HepG2 (cell line): ENCODE results near the gene IFT27. TPM values are rescaled to one million over a fixed set of nuclear protein-coding genes. Genes with fewer than 3 reads are reported as not detected.

ENCODE experiments used
- CTCF ChIP-seq: sonication (generic); formaldehyde crosslinking; IDR thresholded peaks from 2 replicates; pipeline ENCODE4 v1.5.0; 2020; ENCODE audit warnings: mild to moderate bottlenecking, missing genetic modification reagents, moderate library complexity
- HNRNPLL ChIP-seq: fragments of 200-400 bp; formaldehyde crosslinking; IDR thresholded peaks from 2 replicates; pipeline ENCODE4 v1.6.1; 2017; ENCODE audit warnings: mild to moderate bottlenecking, low read depth, low read length; ENCODE audit not compliant: poor library complexity, severe bottlenecking
- KDM2A ChIP-seq: sonication (generic); formaldehyde crosslinking; IDR thresholded peaks from 2 replicates; pipeline ENCODE4 v1.4.0; 2020; ENCODE audit warnings: low read depth, missing genetic modification reagents, borderline replicate concordance
- PRDM15 ChIP-seq: sonication (generic); formaldehyde crosslinking; IDR thresholded peaks from 2 replicates; pipeline ENCODE4 v1.4.0; 2020; ENCODE audit warnings: missing genetic modification reagents
- RAD51 ChIP-seq: fragments of 450-650 bp; IDR thresholded peaks from 2 replicates; pipeline ENCODE4 v1.6.1; 2016; ENCODE audit warnings: borderline replicate concordance
- SALL1 ChIP-seq: sonication (generic); formaldehyde crosslinking; IDR thresholded peaks from 2 replicates; pipeline ENCODE4 v1.8.0; 2022; ENCODE audit warnings: mild to moderate bottlenecking, missing genetic modification reagents
- TBX2 ChIP-seq: sonication (generic); formaldehyde crosslinking; IDR thresholded peaks from 2 replicates; pipeline ENCODE4 v1.5.0; 2020; ENCODE audit warnings: missing genetic modification reagents, mild to moderate bottlenecking, borderline replicate concordance
- XRCC5 ChIP-seq: fragments of 200-400 bp; formaldehyde crosslinking; optimal IDR thresholded peaks from 2 replicates; pipeline ENCODE3; 2017; ENCODE audit warnings: mild to moderate bottlenecking, low read length
- ZBTB42 ChIP-seq: sonication (generic); formaldehyde crosslinking; IDR thresholded peaks from 2 replicates; pipeline ENCODE4 v1.5.0; 2020; ENCODE audit warnings: mild to moderate bottlenecking, missing genetic modification reagents
- ZNF12 ChIP-seq: sonication (generic); formaldehyde crosslinking; IDR thresholded peaks from 2 replicates; pipeline ENCODE4 v1.5.0; 2020; ENCODE audit warnings: missing genetic modification reagents
- ZNF317 ChIP-seq: sonication (generic); formaldehyde crosslinking; IDR thresholded peaks from 2 replicates; pipeline ENCODE4 v1.5.0; 2020; ENCODE audit warnings: mild to moderate bottlenecking, missing genetic modification reagents
- ZNF576 ChIP-seq: sonication (generic); formaldehyde crosslinking; IDR thresholded peaks from 2 replicates; pipeline ENCODE4 v1.4.0; 2020; ENCODE audit warnings: mild to moderate bottlenecking, missing genetic modification reagents
- ZNF770 ChIP-seq: sonication (generic); formaldehyde crosslinking; IDR thresholded peaks from 2 replicates; pipeline ENCODE4 v1.5.0; 2020; ENCODE audit warnings: mild to moderate bottlenecking, missing genetic modification reagents
- ZSCAN29 ChIP-seq: sonication (generic); formaldehyde crosslinking; conservative IDR thresholded peaks from 2 replicates; pipeline ENCODE4 v1.4.0; 2020; ENCODE audit warnings: mild to moderate bottlenecking, missing genetic modification reagents
- polyA plus RNA-seq, 8 experiments: library from polyadenylated mRNA; depleted of rRNA in 3 of 8; stranded (reverse) in 7 of 8; unstranded in 1 of 8; fragments of >200 nt; fragmentation: Illumina TruSeq in 4 of 8; extraction: Trizol in 4 of 8; gene quantifications; 2 replicates each; pipeline versions ENCODE4 v1.2.1 to v1.2.3, GENCODE V29; 2011 to 2016; ENCODE audit warnings: low read depth in 4 of 8, missing spikeins in 1 of 8, mixed read lengths in 1 of 8; ENCODE audit not compliant: insufficient read depth in 1 of 8
- total RNA-seq, 5 experiments: library from RNA; depleted of rRNA; stranded (reverse); fragments of >200 nt; fragmentation: Illumina TruSeq; extraction: Trizol; gene quantifications; 2 replicates each; pipeline ENCODE4 v1.2.3, GENCODE V29; 2016; ENCODE audit warnings: low read depth in 1 of 5
- TF ChIP-seq, protein P1 (sequence below): sonication (generic); formaldehyde crosslinking; IDR thresholded peaks from 2 replicates; pipeline ENCODE4 v1.5.0; 2020; ENCODE audit warnings: missing genetic modification reagents

IFT27 gene
- total and polyA plus RNA-seq, 2 of the 13 experiments (the other 11 are each of a cell fraction or from before 2014, with no cell fraction given), result 0.25 to 0.33 TPM

GRCh38 chr22:36757668-36758211, 18.2 kb downstream of the IFT27 start (continued):
- TF ChIP-seq, protein P1, sequence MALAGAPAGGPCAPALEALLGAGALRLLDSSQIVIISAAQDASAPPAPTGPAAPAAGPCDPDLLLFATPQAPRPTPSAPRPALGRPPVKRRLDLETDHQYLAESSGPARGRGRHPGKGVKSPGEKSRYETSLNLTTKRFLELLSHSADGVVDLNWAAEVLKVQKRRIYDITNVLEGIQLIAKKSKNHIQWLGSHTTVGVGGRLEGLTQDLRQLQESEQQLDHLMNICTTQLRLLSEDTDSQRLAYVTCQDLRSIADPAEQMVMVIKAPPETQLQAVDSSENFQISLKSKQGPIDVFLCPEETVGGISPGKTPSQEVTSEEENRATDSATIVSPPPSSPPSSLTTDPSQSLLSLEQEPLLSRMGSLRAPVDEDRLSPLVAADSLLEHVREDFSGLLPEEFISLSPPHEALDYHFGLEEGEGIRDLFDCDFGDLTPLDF (CRISPR knock-in tag), result no peak
- no peak for TF ChIP-seq ZNF576 (CRISPR knock-in tag)
- peak; percentile 86 for TF ChIP-seq CTCF (CRISPR knock-in tag)
- no peak for TF ChIP-seq ZNF317 (CRISPR knock-in tag)
- TF ChIP-seq XRCC5, result peak; percentile 48
- TF ChIP-seq ZSCAN29, result no peak
- TF ChIP-seq PRDM15, result no peak
- TF ChIP-seq HNRNPLL, result no peak
- TF ChIP-seq ZBTB42 (CRISPR knock-in tag), result no peak
- no peak for TF ChIP-seq ZNF12
- TF ChIP-seq RAD51, result no peak
- 0 out of 2 replicates have a peak, but pooled peaks have one; percentile 3 for TF ChIP-seq TBX2
- TF ChIP-seq SALL1 (CRISPR knock-in tag), result peak; percentile 33; the same call in 1 of the 2 replicates
- TF ChIP-seq ZNF770 (CRISPR knock-in tag), result peak; percentile 61; the same call in 1 of the 2 replicates
- TF ChIP-seq KDM2A, result peak; percentile 46; the same call in 1 of the 2 replicates
- TF ChIP-seq, all 625 proteins: peak for 9
